ENCODE results near the gene RPS3.

RPS3 gene

DNA sequence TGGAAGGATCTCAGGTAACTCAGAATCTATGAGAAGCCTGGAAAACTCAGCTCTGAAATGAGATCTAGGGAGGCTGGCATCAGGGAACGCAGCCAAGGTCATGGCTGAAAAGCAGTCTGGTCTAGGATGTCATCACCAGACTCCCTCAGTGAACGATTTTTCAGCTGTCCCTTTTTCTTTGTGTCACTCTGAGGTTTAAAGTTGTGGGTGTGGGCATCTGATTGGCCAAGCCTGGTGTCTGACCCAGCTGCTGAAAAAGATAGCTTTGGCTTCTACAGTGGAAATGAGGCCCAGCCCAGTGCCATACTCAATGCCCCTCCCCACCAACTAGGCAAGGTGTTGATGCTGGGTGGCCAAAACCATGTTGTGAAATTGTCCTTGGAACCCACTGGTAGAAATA lies 14.5 kb downstream of the RPS3 start:
- no peak for DNase-seq (ENCODE audit: low read depth in 2 of 2, low spot score in 1 of 2)

- no peak for DNase-seq (ENCODE audit: low read depth in 2 of 2, low spot score in 1 of 2)
These were observed 21.1 kb downstream of the RPS3 start for GRCh38 chr11:75420224-75421034.

DNA sequence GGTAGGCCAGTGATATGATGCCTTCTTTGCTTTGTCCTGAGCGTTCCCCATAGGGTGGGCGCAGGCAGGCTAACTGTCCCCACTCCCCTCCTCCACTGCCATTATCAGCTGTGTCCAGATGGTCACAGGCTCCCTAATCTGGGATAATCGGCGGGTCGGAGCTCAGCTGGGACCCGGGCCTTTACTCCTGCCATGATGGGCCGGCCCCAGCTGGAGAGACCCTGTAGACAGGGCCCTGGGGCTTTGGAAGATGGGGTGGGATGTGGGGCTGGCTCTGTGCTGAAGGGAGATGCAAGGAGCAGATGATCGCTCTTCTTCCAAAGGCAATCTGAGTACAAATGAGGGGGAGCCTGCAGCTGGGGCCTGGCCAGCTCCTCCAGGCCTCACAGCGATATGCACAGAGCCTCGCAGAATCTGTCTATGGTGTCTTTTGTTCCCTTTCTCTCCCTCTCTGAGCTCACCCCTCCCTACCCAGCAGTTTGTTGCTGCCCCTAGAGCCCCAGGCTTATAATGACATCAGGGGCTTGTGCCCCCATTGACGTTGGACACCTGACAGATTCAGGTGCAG lies 21.8 kb downstream of the RPS3 start:
- DNase-seq (ENCODE audit: low read depth in 2 of 2, low spot score in 1 of 2) = no peak

DNA sequence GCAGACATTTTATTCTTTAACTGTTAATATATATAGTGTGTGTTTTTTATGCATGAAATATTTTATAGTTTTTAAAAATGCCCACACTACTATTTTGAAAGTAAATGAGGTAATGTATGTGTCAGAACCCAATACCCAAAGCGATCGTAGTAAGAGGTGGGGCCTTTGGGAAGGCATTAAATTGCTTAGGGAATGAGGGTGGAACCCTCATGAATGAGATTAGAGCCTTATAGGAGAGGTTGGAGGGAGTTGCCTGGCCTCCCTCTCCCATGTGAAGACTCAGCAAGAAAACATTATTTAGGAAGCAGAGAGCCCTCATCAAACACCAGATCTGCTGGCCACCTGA lies 22.6 kb downstream of the RPS3 start:
- DNase-seq (ENCODE audit: low read depth in 2 of 2, low spot score in 1 of 2) = no peak

- DNase-seq (ENCODE audit: low read depth in 2 of 2, low spot score in 1 of 2) = no peak
These were observed 23.2 kb downstream of the RPS3 start for GRCh38 chr11:75422248-75423231.

GRCh38 chr11:75423721-75424120 lies 24.4 kb downstream of the RPS3 start:
- DNase-seq (ENCODE audit: low read depth in 2 of 2, low spot score in 1 of 2) = no peak

DNA sequence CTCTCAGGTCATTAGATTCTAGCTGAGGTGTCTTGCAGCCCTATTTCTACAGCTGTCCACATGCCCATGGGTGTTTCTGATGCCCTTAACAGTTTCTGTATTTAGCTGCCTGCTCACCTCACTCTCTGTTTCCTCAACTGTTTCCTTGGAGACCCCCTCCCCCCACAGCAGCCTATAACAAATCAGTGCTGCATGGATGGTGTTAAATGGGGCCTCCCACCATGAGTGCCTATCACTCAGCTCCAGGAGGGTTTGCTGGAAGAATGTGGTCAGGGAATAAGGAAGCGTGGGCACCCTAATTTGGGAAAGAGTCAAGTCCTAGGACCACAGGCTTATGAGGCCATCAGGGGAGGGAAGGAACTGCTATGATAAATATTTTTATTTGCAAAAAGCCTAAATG lies 25.1 kb downstream of the RPS3 start:
- no peak for DNase-seq (ENCODE audit: low read depth in 2 of 2, low spot score in 1 of 2)

GRCh38 chr11:75425422-75425821 lies 26.1 kb downstream of the RPS3 start:
- DNase-seq (ENCODE audit: low read depth in 2 of 2, low spot score in 1 of 2) = no peak

DNA sequence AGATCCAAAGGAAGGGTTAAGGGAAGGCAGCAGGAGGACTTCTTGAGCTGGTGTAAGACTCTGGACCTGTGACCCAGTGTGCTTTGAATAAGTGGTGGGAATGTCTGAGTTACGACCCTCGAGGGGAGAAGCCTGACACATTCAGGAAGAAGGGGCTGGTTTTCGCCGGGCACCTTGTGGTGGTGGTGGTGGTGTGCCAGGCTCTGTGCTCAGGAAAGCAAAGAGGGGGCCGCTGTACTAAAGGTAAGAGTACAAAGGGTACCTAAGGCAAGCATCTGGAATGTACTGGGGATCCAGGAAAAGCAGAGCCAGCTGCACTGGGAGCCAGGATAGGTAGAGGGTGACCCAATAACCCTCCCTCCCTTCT lies 27.4 kb downstream of the RPS3 start:
- DNase-seq (ENCODE audit: low read depth in 2 of 2, low spot score in 1 of 2) = no peak

DNA sequence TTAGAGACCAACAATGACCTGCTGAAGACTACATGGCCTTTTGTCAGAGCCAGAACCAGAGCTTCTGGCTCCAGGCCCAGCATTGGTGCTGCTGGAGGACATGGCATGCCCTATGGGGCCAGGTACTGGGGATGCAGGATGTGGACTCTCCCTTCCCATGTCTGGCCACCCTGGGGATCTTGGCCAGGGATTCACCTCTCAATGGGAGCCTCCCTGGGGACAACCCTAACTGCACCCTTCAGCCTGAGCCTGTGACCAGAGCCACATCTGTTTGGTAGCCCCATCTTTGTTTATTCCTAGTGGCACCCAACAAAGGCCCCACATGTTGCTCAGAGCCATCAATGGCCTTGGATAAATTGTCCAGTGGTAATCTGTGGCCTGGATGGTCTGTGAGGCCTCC lies 27.9 kb downstream of the RPS3 start:
- no peak for DNase-seq (ENCODE audit: low read depth in 2 of 2, low spot score in 1 of 2)

- DNase-seq (ENCODE audit: low read depth in 2 of 2, low spot score in 1 of 2) = peak; percentile 30 to 46
These were observed 29.0 kb downstream of the RPS3 start for GRCh38 chr11:75428281-75428724.

DNA sequence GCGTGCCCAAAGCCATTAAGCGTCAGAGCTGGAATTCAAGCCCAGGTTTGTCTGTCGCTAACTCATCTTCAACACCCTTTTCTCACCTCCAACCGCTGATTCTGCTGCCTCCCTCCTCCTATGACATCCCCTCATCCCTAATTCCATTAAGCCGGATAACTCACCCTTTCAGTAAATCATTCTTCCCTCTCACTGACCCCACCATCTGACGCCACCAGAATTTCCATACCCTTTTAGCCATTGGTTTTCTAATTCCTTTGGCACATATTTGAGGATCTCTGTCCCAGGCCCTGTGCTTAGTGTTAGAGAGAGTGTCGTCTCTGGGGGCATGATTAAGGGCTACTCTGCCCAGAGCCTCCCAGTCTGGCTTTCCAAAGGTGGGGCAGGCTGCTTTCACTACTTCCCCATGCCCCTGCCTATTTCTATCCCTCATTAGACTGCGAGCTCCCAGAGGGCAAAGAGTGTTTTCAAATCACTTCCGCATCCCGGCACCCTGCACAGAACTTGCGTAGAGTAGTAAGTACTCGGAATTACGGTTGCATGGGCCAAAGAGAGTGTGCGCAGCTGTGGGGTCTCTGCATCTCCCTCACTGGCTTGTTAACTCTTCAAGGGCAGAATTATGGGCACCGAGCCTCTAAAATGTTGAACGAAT lies 29.8 kb downstream of the RPS3 start:
- no peak for DNase-seq (ENCODE audit: low read depth in 2 of 2, low spot score in 1 of 2)

DNA sequence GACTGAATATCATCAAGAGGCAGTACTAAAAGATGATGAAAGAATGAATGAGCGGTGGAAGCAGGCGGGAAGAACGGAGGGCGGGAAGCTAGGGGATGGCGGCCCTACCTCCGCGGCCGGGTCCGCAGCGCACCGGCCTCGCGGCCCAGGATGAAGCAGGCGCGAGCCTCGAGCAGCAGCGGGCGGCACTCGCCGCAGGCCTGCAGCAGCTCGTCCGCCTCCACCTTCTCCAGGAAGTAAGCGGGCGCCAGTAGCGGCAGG lies 30.3 kb downstream of the RPS3 start:
- DNase-seq (ENCODE audit: low read depth in 2 of 2, low spot score in 1 of 2) = no peak

GRCh38 chr11:75429902-75430713 lies 30.8 kb downstream of the RPS3 start:
- DNase-seq (ENCODE audit: low read depth in 2 of 2, low spot score in 1 of 2) = peak; percentile 11 to 18

DNA sequence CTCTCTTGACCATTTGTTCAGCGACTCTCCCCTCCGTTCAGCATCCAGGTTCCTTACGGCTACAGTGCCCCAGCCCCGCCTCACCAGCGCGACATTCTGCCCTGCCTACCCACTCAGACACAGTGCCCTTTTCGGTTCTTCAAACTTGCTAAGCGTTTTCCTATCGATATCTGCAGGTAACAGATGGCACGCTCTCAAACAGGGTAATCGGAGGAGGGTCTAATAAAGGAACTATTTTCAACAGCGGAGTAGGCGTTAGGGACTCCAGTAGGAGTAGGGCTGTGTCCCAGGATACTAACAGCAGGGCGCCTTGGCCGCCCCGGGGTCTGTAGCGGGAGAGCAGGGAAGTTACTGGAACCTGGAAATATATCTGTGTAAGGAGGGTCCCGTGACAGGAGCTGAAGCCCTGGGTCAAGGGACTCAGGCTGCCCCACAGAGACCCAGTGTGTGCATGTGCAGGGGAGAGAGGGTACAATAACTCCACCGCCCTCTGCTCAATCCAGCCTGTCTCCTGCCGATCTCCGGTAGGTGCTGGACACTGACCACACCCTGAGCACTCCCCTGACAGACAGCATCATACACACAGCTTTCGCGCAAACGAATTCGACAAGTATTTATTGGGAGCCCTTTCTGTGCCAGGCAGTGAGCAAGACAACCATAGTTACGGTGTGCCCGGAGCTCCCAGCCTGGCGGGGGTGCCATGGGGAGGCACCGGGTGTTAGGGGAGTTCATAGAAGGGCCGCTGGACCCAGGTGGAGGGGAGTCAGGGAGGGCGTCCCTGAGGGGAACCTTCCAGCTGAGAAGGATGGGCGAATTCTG lies 31.6 kb downstream of the RPS3 start:
- no peak for DNase-seq (ENCODE audit: low read depth in 2 of 2, low spot score in 1 of 2)

GRCh38 chr11:75431533-75432525 lies 32.5 kb downstream of the RPS3 start:
- no peak for DNase-seq (ENCODE audit: low read depth in 2 of 2, low spot score in 1 of 2)

GRCh38 chr11:75432911-75433321 lies 33.6 kb downstream of the RPS3 start, which contains the start of gene KLHL35:
Gene KLHL35 (minus strand): TSS chr11:75433203. CDS start chr11:75430629, 2,574 bp downstream.
- DNase-seq (ENCODE audit: low read depth in 2 of 2, low spot score in 1 of 2) = no peak

DNA sequence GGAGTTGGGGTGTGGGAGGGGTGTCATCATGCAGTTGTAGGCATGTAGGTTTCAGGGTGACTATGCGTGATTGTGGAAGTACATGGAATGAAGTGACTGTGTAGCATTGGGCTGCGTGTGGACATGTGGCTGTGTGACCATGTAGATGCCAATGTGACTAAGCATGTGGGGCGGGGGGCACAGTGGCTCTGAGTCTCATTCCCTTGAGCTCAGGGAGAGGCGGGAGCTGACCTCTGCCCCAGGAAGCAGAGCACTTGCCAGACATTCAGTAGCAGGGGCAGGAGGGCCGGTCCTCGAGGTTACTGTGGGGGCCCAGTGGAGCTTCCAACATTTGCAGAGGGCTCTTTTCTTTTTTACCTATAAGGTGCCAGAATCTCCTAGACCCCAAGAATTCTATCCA lies 34.1 kb downstream of the RPS3 start:
- DNase-seq (ENCODE audit: low read depth in 2 of 2, low spot score in 1 of 2) = no peak

DNA sequence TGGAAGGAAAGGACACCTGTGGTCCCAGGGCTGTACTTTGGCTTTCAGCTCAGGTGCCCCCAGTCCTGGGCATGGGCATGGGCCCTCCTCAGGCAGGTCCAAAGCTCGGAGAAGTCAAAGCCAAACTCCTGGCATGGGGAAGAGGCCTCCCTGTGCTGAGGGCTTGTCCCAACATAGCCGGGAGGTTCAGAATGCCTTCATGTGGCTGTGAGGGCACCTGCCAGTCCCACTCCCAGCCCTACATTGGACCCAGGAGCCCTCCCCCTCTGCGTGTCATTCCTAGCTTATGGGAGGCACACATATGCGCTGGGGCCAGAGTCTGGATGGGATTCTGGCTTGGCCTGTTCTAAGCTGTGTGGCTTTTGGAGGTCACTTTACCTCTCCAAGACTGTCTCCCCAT lies 34.7 kb downstream of the RPS3 start:
- no peak for DNase-seq (ENCODE audit: low read depth in 2 of 2, low spot score in 1 of 2)

All from stimulated activated CD8-positive, alpha-beta memory T cell treated with anti-CD3 and anti-CD28 coated beads, Interleukin-4, amount 100 ng/mL, for 4 hours (primary cell).